Upper lobe of left lung (tissue), 6 donors: ENCODE results near the gene VASH2. TPM values are rescaled to one million over a fixed set of nuclear protein-coding genes. Genes with fewer than 3 reads are reported as not detected.
A peak's percentile ranks its signal among the peaks of the same experiment; 100 is the strongest.
"Not testable (repeated sequence)": the region's sequence is repeated elsewhere in the genome, so short reads cannot be mapped to it uniquely, and the experiment has no call there.

ENCODE experiments used
- ATAC-seq, 2 donors: fragments of 200-7000 bp; cut with Tn5 transposase; one replicate each; pipeline ENCODE4 v1.9.1; 2022; ENCODE audit warnings: mild to moderate bottlenecking in 2 of 2, moderate library complexity in 2 of 2; ENCODE audit not compliant: low FRiP score in 2 of 2
- DNase-seq, 2 donors: peaks; one replicate each; pipeline ENCODE4 v3.0.0-alpha.2; 2019 to 2020
- H3K27ac ChIP-seq, 4 donors: fragments of 200-600 bp; sonication (generic); one replicate each; pipeline ENCODE4 v1.5.1; 2016 to 2019
- H3K27me3 ChIP-seq, 4 donors: fragments of 200-600 bp; sonication (generic); one replicate each; pipeline ENCODE4 v1.5.1; 2017 to 2019
- H3K36me3 ChIP-seq, 4 donors: fragments of 200-600 bp; sonication (generic); one replicate each; pipeline ENCODE4 v1.5.1; 2016 to 2019
- H3K4me1 ChIP-seq, 4 donors: fragments of 200-600 bp; sonication (generic); one replicate each; pipeline ENCODE4 v1.5.1; 2018 to 2019
- H3K4me3 ChIP-seq, 4 donors: fragments of 200-600 bp; sonication (generic); one replicate each; pipeline ENCODE4 v1.5.1; 2017 to 2019; ENCODE audit warnings: mild to moderate bottlenecking in 2 of 4, moderate library complexity in 1 of 4
- H3K9me3 ChIP-seq, 4 donors: fragments of 200-600 bp; sonication (generic); one replicate each; pipeline ENCODE4 v1.5.1; 2018 to 2019
- CTCF ChIP-seq, 6 experiments: fragments of 450-650 bp in 4 of 6; fragments of 200-600 bp in 2 of 6; sonication (generic) in 2 of 6; IDR thresholded peaks; one replicate each; pipeline ENCODE4 v1.5.1; 2016 to 2019; ENCODE audit warnings: antibody characterized with exemption in 6 of 6
- EP300 ChIP-seq, 4 donors: sonication (generic); formaldehyde crosslinking; IDR thresholded peaks; one replicate each; pipeline ENCODE4 v1.5.1; 2017; ENCODE audit warnings: antibody characterized with exemption in 4 of 4, control low read depth in 2 of 4
- POLR2A ChIP-seq, 4 donors: fragments of 450-650 bp; IDR thresholded peaks; one replicate each; pipeline ENCODE4 v1.5.1; 2016 to 2017; ENCODE audit warnings: antibody characterized with exemption in 4 of 4, mild to moderate bottlenecking in 2 of 4
- POLR2AphosphoS5 ChIP-seq, 2 donors: sonication (generic); formaldehyde crosslinking; IDR thresholded peaks; one replicate each; pipeline ENCODE4 v1.5.1; 2017; ENCODE audit warnings: antibody characterized with exemption in 2 of 2
- WGBS, 2 donors: methylation state at CpG; one replicate each; pipeline ENCODE4 v1.1.5; 2017 to 2018; 5-methylcytosine and 5-hydroxymethylcytosine counted together
- total RNA-seq, 6 donors: library from RNA; depleted of rRNA in 4 of 6; stranded (reverse); fragments of >200 nt in 4 of 6; gene quantifications; one replicate each; pipeline versions ENCODE4 v1.1.0 to v1.2.1, GENCODE V29; 2016 to 2021
- donor health status: DM: no; HTN: no; CAD: no; lungs with moderate emphysema.
- donor health status: DM: no; HTN: yes; CAD: no; lungs with severe emphysema.

The VASH2 gene
- total RNA-seq, 6 donors from 2014 or later = 0.30 to 3.1 (median 1.4) TPM

DNA sequence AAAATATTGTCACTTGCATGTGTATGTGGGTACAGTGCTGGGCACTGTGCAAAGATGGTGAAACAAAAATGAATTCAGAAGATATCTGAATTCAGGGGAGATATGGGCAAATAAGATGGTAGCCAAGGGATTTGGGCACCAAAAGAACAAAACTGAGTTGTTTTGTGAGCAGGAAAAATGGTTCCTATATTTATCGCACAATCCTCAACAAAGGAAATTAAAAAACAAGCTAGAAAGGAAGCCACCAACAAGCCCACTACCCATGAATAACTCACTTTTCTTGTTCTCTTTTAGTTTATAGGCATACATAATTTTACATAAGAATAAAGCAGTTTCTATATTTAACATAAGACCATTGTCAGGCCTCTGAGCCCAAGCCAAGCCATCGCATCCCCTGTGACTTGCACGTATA is 40.7 kb upstream of the VASH2 start:
- ATAC-seq (no peak), DNase-seq (no peak)
- Histone ChIP-seq H3K4me3 (no peak overlapping the region), H3K9me3 (no peaks in the 10 kb centered on the region), H3K27ac (no peak overlapping the region), H3K4me1 (no peaks in the 10 kb centered on the region), H3K36me3 (no peaks in the 10 kb centered on the region), H3K27me3 (no peaks in the 10 kb centered on the region)
- 93 to 97% methylated on average over 3 of the region's 3 CpGs for WGBS, 2 donors
- TF ChIP-seq POLR2AphosphoS5 (IDR thresholded peaks at IDR 0.05) (no peak), POLR2A (IDR thresholded peaks at IDR 0.05) (no peak), CTCF (IDR thresholded peaks at IDR 0.05) (no peak), EP300 (IDR thresholded peaks at IDR 0.05) (no peak)

GRCh38 chr1:212910213-212910612 is 40.1 kb upstream of the VASH2 start:
- not testable (repeated sequence) for H3K36me3 ChIP-seq, H3K27me3 ChIP-seq, ATAC-seq, DNase-seq, H3K4me3 ChIP-seq, H3K4me1 ChIP-seq, H3K9me3 ChIP-seq, H3K27ac ChIP-seq
- 87 to 91% methylated on average over 7 to 10 of the region's 10 CpGs for WGBS, 2 donors

DNA sequence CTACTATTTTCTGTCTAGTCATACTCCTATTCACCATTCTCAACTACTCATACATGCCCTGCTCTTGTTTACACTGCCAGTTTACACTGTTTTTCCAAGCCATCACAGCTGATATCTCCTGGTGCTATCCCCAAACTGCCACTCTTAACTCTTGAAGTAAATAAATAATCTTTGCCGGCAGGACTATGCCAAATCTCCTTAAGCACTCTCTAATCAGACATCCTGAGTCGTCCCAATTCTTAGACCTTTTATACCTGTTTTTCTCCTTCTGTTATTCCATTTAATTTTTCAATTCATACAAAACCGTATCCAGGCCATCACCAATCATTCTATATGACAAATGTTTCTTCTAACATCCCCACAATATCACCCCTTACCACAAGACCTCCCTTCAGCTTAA is 36.7 kb upstream of the VASH2 start:
- not testable (repeated sequence) for DNase-seq, H3K27me3 ChIP-seq, ATAC-seq, H3K4me3 ChIP-seq, H3K27ac ChIP-seq, H3K36me3 ChIP-seq, H3K9me3 ChIP-seq
- peaks cover 0 to 12% (median 2%) of the 10 kb centered on the region in 4 donors for H3K4me1 ChIP-seq
- 70 to 85% methylated on average over 3 of the region's 3 CpGs for WGBS, 2 donors

- DNase-seq, H3K4me3 ChIP-seq, H3K27ac ChIP-seq, ATAC-seq, H3K27me3 ChIP-seq, H3K36me3 ChIP-seq, H3K9me3 ChIP-seq: not testable (repeated sequence)
- H3K4me1 ChIP-seq = peaks cover 0 to 12% (median 2%) of the 10 kb centered on the region in 4 donors
- WGBS, 2 donors = 90 to 92% methylated on average over 3 of the region's 5 CpGs
Observed at GRCh38 chr1:212914110-212914509, 36.2 kb upstream of the VASH2 start.

DNA sequence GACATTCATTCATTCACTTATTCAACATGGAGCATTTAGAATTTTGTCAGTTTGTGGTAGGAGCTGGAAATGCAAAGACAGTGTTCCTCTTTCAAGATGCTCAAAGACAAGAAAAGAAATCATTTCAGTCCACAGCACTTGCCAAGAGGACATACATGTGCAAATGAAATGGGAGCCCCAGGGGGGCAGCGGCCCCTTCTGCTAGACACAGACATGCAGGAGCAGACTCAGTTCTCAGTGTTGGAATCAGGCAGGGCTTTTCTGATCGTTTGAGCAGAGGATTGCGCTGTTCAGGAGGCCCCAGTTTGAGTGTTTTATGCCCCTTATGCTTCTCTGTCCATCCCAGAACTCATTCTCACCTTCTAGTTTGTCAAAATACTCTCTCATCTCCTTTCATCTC is 35.6 kb upstream of the VASH2 start:
- Histone ChIP-seq H3K9me3 (no peaks in the 10 kb centered on the region), H3K36me3 (no peaks in the 10 kb centered on the region), H3K27me3 (no peaks in the 10 kb centered on the region), H3K4me1 (peaks cover 0 to 12% (median 2%) of the 10 kb centered on the region in 4 donors), H3K27ac (no peak overlapping the region), H3K4me3 (no peak overlapping the region)
- DNase-seq (no peak), ATAC-seq (no peak)
- no peak for TF ChIP-seq POLR2AphosphoS5 (IDR thresholded peaks at IDR 0.05)
- no peak for TF ChIP-seq EP300 (IDR thresholded peaks at IDR 0.05)
- TF ChIP-seq CTCF (IDR thresholded peaks at IDR 0.05) = no peak
- TF ChIP-seq POLR2A (IDR thresholded peaks at IDR 0.05) = no peak
- 60 to 82% methylated on average over 3 of the region's 3 CpGs for WGBS, 2 donors

DNA sequence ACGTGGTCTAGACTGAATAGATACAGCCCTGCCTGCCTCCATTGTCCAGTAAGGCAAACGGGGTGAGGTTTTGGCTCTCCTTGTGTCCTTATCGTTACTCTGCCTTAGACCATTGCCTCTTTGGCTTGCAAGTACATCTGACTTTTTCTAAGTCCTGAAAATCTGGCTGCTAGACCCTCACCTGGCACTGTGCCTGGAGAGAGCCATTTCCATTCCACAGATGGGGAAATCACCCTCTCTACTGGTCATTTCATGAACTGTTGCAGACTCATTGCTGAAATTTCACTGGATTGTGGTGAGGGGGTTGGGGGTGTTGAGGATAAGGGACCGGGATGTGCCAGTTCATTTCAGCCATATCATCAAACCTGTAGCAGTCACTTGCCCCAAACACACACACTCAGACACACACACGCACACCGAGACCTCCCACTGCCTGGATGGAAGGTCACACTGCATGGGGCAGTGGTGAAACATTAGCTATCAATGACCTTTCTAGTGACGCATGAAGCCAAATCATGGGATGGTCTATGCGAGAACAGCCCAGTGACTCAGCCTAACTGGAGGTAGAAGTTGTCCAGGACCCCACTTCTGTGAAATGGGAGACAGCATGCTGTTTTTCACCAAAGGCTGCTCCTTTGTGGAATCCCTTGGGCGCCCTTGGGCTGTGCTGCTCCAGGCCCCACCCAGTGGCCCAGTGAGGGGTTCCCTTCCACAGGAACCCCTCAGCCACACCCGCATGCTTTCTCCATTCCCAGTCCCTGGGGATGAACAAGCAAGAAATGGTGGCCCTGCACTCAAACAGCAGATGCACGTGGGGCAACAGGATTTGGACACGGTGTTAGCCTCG is 34.9 kb upstream of the VASH2 start:
- Histone ChIP-seq H3K9me3 (no peaks in the 10 kb centered on the region), H3K36me3 (no peaks in the 10 kb centered on the region), H3K4me1 (peaks cover 0 to 12% (median 2%) of the 10 kb centered on the region in 4 donors), H3K27ac (no peak overlapping the region), H3K4me3 (no peak overlapping the region), H3K27me3 (no peaks in the 10 kb centered on the region)
- WGBS, 2 donors = 78 to 83% methylated on average over 13 of the region's 13 CpGs
- DNase-seq (no peak), ATAC-seq (peak; percentile 55 to 75)
- TF ChIP-seq POLR2A (IDR thresholded peaks at IDR 0.05) = no peak
- TF ChIP-seq CTCF (IDR thresholded peaks at IDR 0.05) = peak in 1 of 6 experiments; percentile 24
